B cell (primary cell): ENCODE data around the gene TMEM179B. TPM values are rescaled to one million over a fixed set of nuclear protein-coding genes. Genes with fewer than 3 reads are reported as not detected.

Experiments used
- ATAC-seq: fragments of 200-7000 bp; cut with Tn5 transposase; one replicate; pipeline ENCODE4 v1.10.0; 2021; ENCODE audit warnings: low read depth, mild to moderate bottlenecking, moderate number of reproducible peaks, moderate library complexity
- CTCF ChIA-PET: fragments of 350-600 bp; sonication (Branson Sonifier 250); formaldehyde crosslinking; loops from one replicate; lab custom pipeline; 2021; ENCODE audit warnings: antibody characterized with exemption, inconsistent platforms; lab: Charles Lee
- POLR2A ChIA-PET: fragments of 350-600 bp; sonication (Branson Sonifier 250); formaldehyde crosslinking; loops from one replicate; lab custom pipeline; 2021; ENCODE audit warnings: antibody characterized with exemption; lab: Charles Lee
- DNase-seq: peaks from one replicate; pipeline ENCODE4 v3.0.0; 2013
- H2AFZ ChIP-seq: 2 replicates; pipeline ENCODE4 v1.6.1; 2012; ENCODE audit warnings: mild to moderate bottlenecking, low read depth, low read length; ENCODE audit not compliant: insufficient read depth, poor library complexity, severe bottlenecking
- H3K27ac ChIP-seq, 2 donors: 1 replicate in 1 of 2; 2 replicates in 1 of 2; pipeline ENCODE4 v1.5.1; 2012 to 2013; ENCODE audit warnings: low read length in 2 of 2, mild to moderate bottlenecking in 2 of 2, moderate library complexity in 1 of 2
- H3K27me3 ChIP-seq, 4 experiments: fragments of 200-600 bp in 1 of 4; sonication (generic) in 1 of 4; replicated peaks in 1 of 4; 1 replicate in 2 of 4; 2 replicates in 2 of 4; pipeline versions ENCODE4 v1.6.1 to v1.7.0; 2013 to 2016; ENCODE audit warnings: low read length in 3 of 4, mild to moderate bottlenecking in 2 of 4, mixed read lengths in 1 of 4, moderate library complexity in 1 of 4; ENCODE audit not compliant: insufficient read depth in 4 of 4, control insufficient read depth in 3 of 4; ENCODE audit errors: control extremely low read depth in 1 of 4
- H3K36me3 ChIP-seq, 2 experiments: replicated peaks in 1 of 2; 1 replicate in 1 of 2; 2 replicates in 1 of 2; pipeline versions ENCODE4 v1.6.1 to v1.7.1; 2013; ENCODE audit warnings: low read length in 1 of 2; ENCODE audit not compliant: insufficient read depth in 2 of 2, control insufficient read depth in 1 of 2; ENCODE audit errors: control extremely low read depth in 1 of 2, extremely low read depth in 1 of 2
- H3K4me1 ChIP-seq, 2 donors: fragments of 200-600 bp in 1 of 2; sonication (generic) in 1 of 2; 1 replicate in 1 of 2; 2 replicates in 1 of 2; pipeline versions ENCODE4 v1.5.1 to v1.6.1; 2013 to 2017; ENCODE audit warnings: low read length in 2 of 2; ENCODE audit not compliant: control insufficient read depth in 2 of 2, insufficient read depth in 2 of 2
- H3K4me2 ChIP-seq: replicated peaks from 2 replicates; pipeline ENCODE3; 2012; ENCODE audit warnings: mild to moderate bottlenecking, low read depth, low read length; ENCODE audit not compliant: poor library complexity, severe bottlenecking
- H3K4me3 ChIP-seq, 5 experiments: fragments of 200-600 bp in 1 of 5; sonication (generic) in 1 of 5; 1 replicate in 3 of 5; 2 replicates in 2 of 5; pipeline versions ENCODE4 v1.5.1 to v1.7.0; 2011 to 2016; ENCODE audit warnings: low read length in 4 of 5, mild to moderate bottlenecking in 4 of 5, low read depth in 2 of 5, control low read depth in 1 of 5, moderate library complexity in 1 of 5; ENCODE audit not compliant: insufficient read depth in 1 of 5; ENCODE audit errors: control extremely low read depth in 1 of 5, extremely low read depth in 1 of 5
- H3K79me2 ChIP-seq: fragments of 200-600 bp; sonication (generic); one replicate; pipeline ENCODE4 v1.6.0; 2016; ENCODE audit warnings: low read length; ENCODE audit not compliant: control insufficient read depth, insufficient read depth
- H3K9ac ChIP-seq: fragments of 200-600 bp; sonication (generic); 2 replicates; pipeline ENCODE4 v1.6.1; 2017; ENCODE audit warnings: mild to moderate bottlenecking, low read length, moderate library complexity
- H3K9me3 ChIP-seq, 3 donors: one replicate each; pipeline versions ENCODE4 v1.6.1 to v1.7.1; 2013; ENCODE audit warnings: low read length in 2 of 3; ENCODE audit not compliant: control insufficient read depth in 2 of 3, insufficient read depth in 1 of 3; ENCODE audit errors: control extremely low read depth in 1 of 3
- H4K20me1 ChIP-seq: 2 replicates; pipeline ENCODE4 v1.6.0; 2012; ENCODE audit warnings: mild to moderate bottlenecking, low read length; ENCODE audit not compliant: insufficient read depth, control insufficient read depth, poor library complexity, severe bottlenecking
- H3K27ac Mint-ChIP-seq: one replicate; pipeline ENCODE4 v1.8.0; 2021; ENCODE audit warnings: mixed read lengths
- H3K27me3 Mint-ChIP-seq: one replicate; pipeline ENCODE4 v1.8.0; 2021; ENCODE audit warnings: mixed read lengths
- H3K4me1 Mint-ChIP-seq: one replicate; pipeline ENCODE4 v1.8.0; 2021; ENCODE audit warnings: mixed read lengths
- H3K4me3 Mint-ChIP-seq: one replicate; pipeline ENCODE4 v1.8.0; 2021; ENCODE audit warnings: mixed read lengths
- H3K9me3 Mint-ChIP-seq: one replicate; pipeline ENCODE4 v1.8.0; 2022; ENCODE audit warnings: mixed read lengths; ENCODE audit not compliant: insufficient read depth
- EZH2 ChIP-seq: IDR thresholded peaks from 2 replicates; pipeline ENCODE4 v1.6.1; 2012; ENCODE audit warnings: borderline replicate concordance, low read depth, mild to moderate bottlenecking, moderate library complexity, low read length; ENCODE audit not compliant: insufficient read depth, poor library complexity, severe bottlenecking
- WGBS: methylation state at CpG from one replicate; pipeline ENCODE4 v1.1.5; 2013; ENCODE audit warnings: missing lambda C conversion rate; ENCODE audit not compliant: insufficient coverage; 5-methylcytosine and 5-hydroxymethylcytosine counted together
- intact Hi-C: fragments of 100-400 bp; cut with micrococcal nuclease; formaldehyde crosslinking; loops from one replicate; pipeline ENCODE4 v1.10.0; 2022
- polyA plus RNA-seq: library from polyadenylated mRNA; depleted of rRNA; stranded (reverse); fragments of >200 nt; gene quantifications from 2 replicates; pipeline ENCODE4 v1.2.3, GENCODE V29; 2012
- total RNA-seq, 2 donors: library from RNA; stranded (reverse); fragments of 120-200 nt in 1 of 2; gene quantifications; 1 replicate in 1 of 2; 2 replicates in 1 of 2; pipeline versions ENCODE4 v1.2.3 to v1.2.4, GENCODE V29; 2013 to 2022
- TF ChIP-seq, protein P1 (sequence below): fragments of 200-600 bp; IDR thresholded peaks from one replicate; pipeline ENCODE4 v1.8.0; 2022; ENCODE audit warnings: antibody characterized with exemption, mild to moderate bottlenecking

The TMEM179B gene
- total and polyA plus RNA-seq, 2 donors (not counting 1 experiment from before 2014, with no cell fraction given), result 62.3 to 64.3 TPM

DNA sequence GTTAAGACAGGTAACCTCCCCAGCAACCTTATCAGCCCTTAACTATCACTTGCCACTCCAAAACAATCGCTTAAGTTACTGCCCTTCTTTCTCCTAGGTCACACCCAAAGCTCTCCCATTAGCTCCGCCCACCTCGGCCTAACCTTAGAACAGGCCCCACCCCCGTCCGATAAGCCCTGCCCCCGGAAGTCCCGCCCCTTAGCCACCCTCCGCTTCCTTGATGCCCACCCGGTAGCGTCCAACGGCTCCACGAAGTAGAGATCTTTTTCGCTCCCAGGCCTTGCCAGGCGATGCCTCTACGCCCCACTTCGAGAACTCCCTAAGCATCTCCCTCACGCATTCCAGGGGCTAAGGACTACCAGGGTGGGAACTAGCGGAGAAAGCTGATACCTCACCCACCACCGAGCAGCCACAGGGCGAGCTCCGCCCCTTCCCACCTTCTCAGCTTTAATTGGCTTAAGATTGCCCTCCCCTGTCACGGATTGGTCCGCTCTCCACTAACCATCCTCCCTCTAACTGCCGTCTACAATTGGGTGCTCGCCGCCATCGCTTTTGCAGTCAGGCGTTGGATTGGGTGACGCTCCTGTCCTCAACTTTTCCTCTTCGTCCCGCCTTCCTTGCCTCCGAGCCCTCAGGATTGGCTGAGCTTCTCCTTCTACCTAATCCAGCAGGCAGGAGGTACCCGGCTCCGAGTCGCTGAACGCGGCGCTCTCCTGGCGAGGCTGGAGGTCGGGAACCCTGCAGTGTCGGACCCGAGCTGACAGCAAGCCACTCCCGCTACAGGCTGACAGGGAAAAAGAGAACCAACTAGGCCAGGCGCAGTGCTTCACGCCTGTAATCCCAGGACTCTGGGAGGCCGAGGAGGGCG is 33.2 kb upstream of the TMEM179B start, which contains the start of gene ZBTB3:
TSS of gene ZBTB3 (minus strand) at position 425 of the 868 bp plus-strand sequence. CDS start 496 bp downstream, outside the sequence.
- Mint-ChIP-seq H3K27me3 (no peaks in the 10 kb centered on the region), H3K4me1 (peaks cover 27% of the 10 kb centered on the region), H3K9me3 (no peaks in the 10 kb centered on the region), H3K27ac (peak within 1 kb of the TSS; percentile 99), H3K4me3 (peak within 1 kb of the TSS; percentile 99)
- TF ChIP-seq EZH2, result no peak
- TF ChIP-seq, protein P1, sequence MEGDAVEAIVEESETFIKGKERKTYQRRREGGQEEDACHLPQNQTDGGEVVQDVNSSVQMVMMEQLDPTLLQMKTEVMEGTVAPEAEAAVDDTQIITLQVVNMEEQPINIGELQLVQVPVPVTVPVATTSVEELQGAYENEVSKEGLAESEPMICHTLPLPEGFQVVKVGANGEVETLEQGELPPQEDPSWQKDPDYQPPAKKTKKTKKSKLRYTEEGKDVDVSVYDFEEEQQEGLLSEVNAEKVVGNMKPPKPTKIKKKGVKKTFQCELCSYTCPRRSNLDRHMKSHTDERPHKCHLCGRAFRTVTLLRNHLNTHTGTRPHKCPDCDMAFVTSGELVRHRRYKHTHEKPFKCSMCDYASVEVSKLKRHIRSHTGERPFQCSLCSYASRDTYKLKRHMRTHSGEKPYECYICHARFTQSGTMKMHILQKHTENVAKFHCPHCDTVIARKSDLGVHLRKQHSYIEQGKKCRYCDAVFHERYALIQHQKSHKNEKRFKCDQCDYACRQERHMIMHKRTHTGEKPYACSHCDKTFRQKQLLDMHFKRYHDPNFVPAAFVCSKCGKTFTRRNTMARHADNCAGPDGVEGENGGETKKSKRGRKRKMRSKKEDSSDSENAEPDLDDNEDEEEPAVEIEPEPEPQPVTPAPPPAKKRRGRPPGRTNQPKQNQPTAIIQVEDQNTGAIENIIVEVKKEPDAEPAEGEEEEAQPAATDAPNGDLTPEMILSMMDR, result no peak
- ATAC-seq, result peak; percentile 92
- H3K4me3 ChIP-seq, result peak within 1 kb of the TSS; percentile 82 to 94 (median 86)
- H3K27ac ChIP-seq, result peak within 1 kb of the TSS; percentile 80 to 84
- H2AFZ ChIP-seq, result peak within 1 kb of the TSS; percentile 95
- ChIA-PET CTCF (interaction anchor here (0.8 to 2.6 kb wide), 14 partner anchors 9 to 1550 kb away, joined by 3 to 32 read pairs (median 6); partner anchors contain the start of genes HNRNPUL2, STX5, TEX54 and TMEM179B), POLR2A (interaction anchor here (0.5 to 3.9 kb wide), 33 partner anchors 8 to 1951 kb away, joined by 3 to 75 read pairs (median 6); partner anchors contain the start of genes B3GAT3, BSCL2, C11orf98 and CSKMT)
- H4K20me1 ChIP-seq, result peaks cover 4% of the 10 kb centered on the region
- 2% methylated on average over 47 of the region's 47 CpGs for WGBS
- H3K9ac ChIP-seq, result peak within 1 kb of the TSS; percentile 81
- intact Hi-C loops, result loop anchor here (1.0 kb wide), 7 partner anchors 7 to 127 kb away; partner anchors contain the start of genes HNRNPUL2, INTS5, POLR2G and TMEM179B
- H3K9me3 ChIP-seq, result no peaks in the 10 kb centered on the region
- H3K36me3 ChIP-seq, result peaks cover 0 to 16% of the 10 kb centered on the region in 2 experiments
- no peaks in the 10 kb centered on the region for H3K27me3 ChIP-seq
- H3K4me1 ChIP-seq, result peaks cover 7 to 21% of the 10 kb centered on the region in 2 donors
- H3K79me2 ChIP-seq, result peaks cover 40% of the 10 kb centered on the region
- peak within 1 kb of the TSS; percentile 96 for H3K4me2 ChIP-seq
- peak; percentile 99 for DNase-seq
